Measurements from ENCODE around the gene FSD1.
"Not testable (repeated sequence)": the region's sequence is repeated elsewhere in the genome, so short reads cannot be mapped to it uniquely, and the experiment has no call there.

Gene FSD1

GRCh38 chr19:4324228-4324627 lies 19.8 kb downstream of the FSD1 start:
- TF ChIP-seq ZFX (IDR thresholded peaks at IDR 0.05), result no peak
- TF ChIP-seq, protein P1, sequence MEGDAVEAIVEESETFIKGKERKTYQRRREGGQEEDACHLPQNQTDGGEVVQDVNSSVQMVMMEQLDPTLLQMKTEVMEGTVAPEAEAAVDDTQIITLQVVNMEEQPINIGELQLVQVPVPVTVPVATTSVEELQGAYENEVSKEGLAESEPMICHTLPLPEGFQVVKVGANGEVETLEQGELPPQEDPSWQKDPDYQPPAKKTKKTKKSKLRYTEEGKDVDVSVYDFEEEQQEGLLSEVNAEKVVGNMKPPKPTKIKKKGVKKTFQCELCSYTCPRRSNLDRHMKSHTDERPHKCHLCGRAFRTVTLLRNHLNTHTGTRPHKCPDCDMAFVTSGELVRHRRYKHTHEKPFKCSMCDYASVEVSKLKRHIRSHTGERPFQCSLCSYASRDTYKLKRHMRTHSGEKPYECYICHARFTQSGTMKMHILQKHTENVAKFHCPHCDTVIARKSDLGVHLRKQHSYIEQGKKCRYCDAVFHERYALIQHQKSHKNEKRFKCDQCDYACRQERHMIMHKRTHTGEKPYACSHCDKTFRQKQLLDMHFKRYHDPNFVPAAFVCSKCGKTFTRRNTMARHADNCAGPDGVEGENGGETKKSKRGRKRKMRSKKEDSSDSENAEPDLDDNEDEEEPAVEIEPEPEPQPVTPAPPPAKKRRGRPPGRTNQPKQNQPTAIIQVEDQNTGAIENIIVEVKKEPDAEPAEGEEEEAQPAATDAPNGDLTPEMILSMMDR (conservative IDR thresholded peaks at IDR 0.05), result no peak
- H3K27ac ChIP-seq, result no peak overlapping the region

GRCh38 chr19:4326215-4326836 lies 21.9 kb downstream of the FSD1 start:
- TF ChIP-seq, protein P1 (conservative IDR thresholded peaks at IDR 0.05), result no peak
- TF ChIP-seq ZFX (IDR thresholded peaks at IDR 0.05), result no peak
- no peak overlapping the region for H3K27ac ChIP-seq

- TF ChIP-seq, protein P1 (conservative IDR thresholded peaks at IDR 0.05), result no peak
- no peak for TF ChIP-seq ZFX (IDR thresholded peaks at IDR 0.05)
- H3K27ac ChIP-seq, result no peak overlapping the region
Measured at GRCh38 chr19:4326837-4327251, 22.4 kb downstream of the FSD1 start.

- no peak overlapping the region for H3K27ac ChIP-seq
- no peak for TF ChIP-seq ZFX (IDR thresholded peaks at IDR 0.05)
- TF ChIP-seq, protein P1 (conservative IDR thresholded peaks at IDR 0.05), result no peak
Measured at GRCh38 chr19:4327252-4327876, 23.0 kb downstream of the FSD1 start.

GRCh38 chr19:4327877-4328242 lies 23.5 kb downstream of the FSD1 start:
- no peak overlapping the region for H3K27ac ChIP-seq
- TF ChIP-seq, protein P1 (conservative IDR thresholded peaks at IDR 0.05), result no peak
- no peak for TF ChIP-seq ZFX (IDR thresholded peaks at IDR 0.05)

- TF ChIP-seq, protein P1 (conservative IDR thresholded peaks at IDR 0.05), result no peak
- no peak for TF ChIP-seq ZFX (IDR thresholded peaks at IDR 0.05)
- no peak overlapping the region for H3K27ac ChIP-seq
Measured at GRCh38 chr19:4328243-4328990, 24.0 kb downstream of the FSD1 start.

- not testable (repeated sequence) for H3K27ac ChIP-seq
Measured at GRCh38 chr19:4328991-4329681, 24.7 kb downstream of the FSD1 start.

All from C4-2B (cell line).